K562 (cell line): ENCODE results near the gene NEUROD4. TPM values are rescaled to one million over a fixed set of nuclear protein-coding genes. Genes with fewer than 3 reads are reported as not detected.

Source experiments
- EGR1 ChIP-seq: fragments of 450-650 bp; conservative IDR thresholded peaks from 2 replicates; pipeline ENCODE4 v1.6.1; 2017; ENCODE audit warnings: mild to moderate bottlenecking
- ETV5 ChIP-seq: sonication (generic); formaldehyde crosslinking; IDR thresholded peaks from 2 replicates; pipeline ENCODE4 v1.4.0; 2020; ENCODE audit warnings: low read depth, mild to moderate bottlenecking, missing genetic modification reagents
- LCOR ChIP-seq: sonication (generic); formaldehyde crosslinking; IDR thresholded peaks from 2 replicates; pipeline ENCODE4 v1.8.0; 2022; ENCODE audit warnings: mild to moderate bottlenecking, missing genetic modification reagents
- RBM25 ChIP-seq: fragments of 200-400 bp; formaldehyde crosslinking; IDR thresholded peaks from 2 replicates; pipeline ENCODE4 v1.6.1; 2018; ENCODE audit warnings: low read length, low read depth, moderate library complexity; ENCODE audit not compliant: severe bottlenecking
- ZNF134 ChIP-seq: fragments of 250-450 bp; sonication (Bioruptor Pico); conservative IDR thresholded peaks from 2 replicates; pipeline ENCODE4 v1.4.0; 2020
- ZNF695 ChIP-seq: fragments of 450-650 bp; formaldehyde crosslinking; IDR thresholded peaks from 2 replicates; pipeline ENCODE4 v1.4.0; 2020; ENCODE audit warnings: mild to moderate bottlenecking, moderate library complexity
- polyA plus RNA-seq, 8 experiments: library from polyadenylated mRNA; depleted of rRNA in 4 of 8; stranded (reverse) in 5 of 8; unstranded in 3 of 8; fragments of >200 nt; fragmentation: Nextera tagmentation in 2 of 8; fragmentation: Illumina TruSeq in 1 of 8; extraction: Ambion mirVana in 2 of 8; extraction: Trizol in 1 of 8; gene quantifications; 2 replicates each; pipeline versions ENCODE4 v1.2.1 to v1.2.3, GENCODE V29; 2011 to 2014; ENCODE audit warnings: inconsistent platforms in 1 of 8, missing spikeins in 1 of 8
- total RNA-seq, 7 experiments: library from RNA; depleted of rRNA in 6 of 7; stranded (reverse); fragments of >200 nt in 6 of 7; fragmentation: Illumina TruSeq in 2 of 7; extraction: Trizol in 2 of 7; gene quantifications; 2 replicates each; pipeline versions ENCODE4 v1.2.1 to v1.2.3, GENCODE V29; 2011 to 2021; ENCODE audit warnings: low replicate concordance in 1 of 7
- TF ChIP-seq, protein P1 (sequence below): fragments of 250-450 bp; sonication (Bioruptor Pico); IDR thresholded peaks from 2 replicates; pipeline ENCODE4 v1.5.0; 2021; ENCODE audit warnings: mild to moderate bottlenecking, moderate library complexity
- TF ChIP-seq, protein P2 (sequence below): fragments of 250-450 bp; sonication (Bioruptor Pico); IDR thresholded peaks from 2 replicates; pipeline ENCODE4 v1.8.0; 2021; ENCODE audit warnings: moderate library complexity, mild to moderate bottlenecking, inconsistent platforms

NEUROD4 gene
- total and polyA plus RNA-seq, 9 of the 15 experiments (the other 6 are each of a cell fraction or from before 2014, with no cell fraction given), result not detected

GRCh38 chr12:55057481-55057880 is 37.7 kb downstream of the NEUROD4 start (continued):
- TF ChIP-seq, protein P1, sequence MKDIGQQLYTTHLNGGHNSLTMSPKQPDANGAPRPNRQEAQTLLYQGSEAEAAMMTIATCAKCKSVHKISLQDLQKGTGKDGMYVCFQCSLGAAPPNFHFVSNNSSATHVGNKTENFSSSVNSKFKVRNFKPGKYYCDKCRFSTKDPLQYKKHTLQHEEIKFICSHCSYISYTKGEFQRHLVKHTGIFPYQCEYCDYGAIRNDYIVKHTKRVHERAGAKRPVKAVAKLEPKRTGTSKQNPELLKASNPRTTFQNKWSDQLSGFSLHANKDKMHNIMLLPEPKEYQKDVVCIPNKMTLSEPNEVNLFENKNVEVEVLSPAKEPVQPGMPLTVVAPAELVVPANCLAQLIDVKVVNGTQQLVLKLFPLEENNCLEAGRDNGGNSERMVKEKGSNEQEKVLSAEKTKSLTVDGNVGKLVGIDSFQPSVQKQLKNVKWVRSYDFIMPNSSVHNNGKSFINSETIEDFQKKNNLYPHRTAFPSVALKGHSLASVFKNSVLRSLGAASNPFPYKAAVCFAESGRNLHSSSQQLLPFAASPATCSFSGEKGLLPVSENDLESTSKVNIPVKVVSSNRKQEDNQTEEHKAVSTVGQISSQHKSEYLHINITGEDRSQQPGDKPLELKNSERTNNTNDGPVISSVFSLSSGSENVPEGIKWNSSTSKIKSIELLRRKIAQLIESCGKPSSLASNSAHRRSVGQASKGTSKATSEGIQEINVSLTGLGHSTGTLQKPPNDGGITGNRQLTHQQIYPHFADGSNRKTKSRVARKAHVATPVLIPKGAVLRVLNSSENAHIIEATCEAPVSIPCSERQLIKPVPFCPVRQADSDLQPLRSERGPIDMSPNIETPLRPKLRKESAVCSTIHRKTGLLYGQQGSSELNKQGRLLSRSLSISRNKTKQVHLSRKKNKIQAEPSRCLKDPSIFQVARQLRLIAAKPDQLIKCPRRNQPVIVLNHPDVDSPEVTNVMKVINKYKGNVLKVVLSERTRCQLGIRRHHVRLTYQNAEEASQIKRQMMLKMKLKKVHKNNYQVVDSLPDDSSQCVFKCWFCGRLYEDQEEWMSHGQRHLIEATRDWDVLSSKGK (CRISPR knock-in tag), result no peak
- TF ChIP-seq ZNF134, result no peak
- TF ChIP-seq, protein P2, sequence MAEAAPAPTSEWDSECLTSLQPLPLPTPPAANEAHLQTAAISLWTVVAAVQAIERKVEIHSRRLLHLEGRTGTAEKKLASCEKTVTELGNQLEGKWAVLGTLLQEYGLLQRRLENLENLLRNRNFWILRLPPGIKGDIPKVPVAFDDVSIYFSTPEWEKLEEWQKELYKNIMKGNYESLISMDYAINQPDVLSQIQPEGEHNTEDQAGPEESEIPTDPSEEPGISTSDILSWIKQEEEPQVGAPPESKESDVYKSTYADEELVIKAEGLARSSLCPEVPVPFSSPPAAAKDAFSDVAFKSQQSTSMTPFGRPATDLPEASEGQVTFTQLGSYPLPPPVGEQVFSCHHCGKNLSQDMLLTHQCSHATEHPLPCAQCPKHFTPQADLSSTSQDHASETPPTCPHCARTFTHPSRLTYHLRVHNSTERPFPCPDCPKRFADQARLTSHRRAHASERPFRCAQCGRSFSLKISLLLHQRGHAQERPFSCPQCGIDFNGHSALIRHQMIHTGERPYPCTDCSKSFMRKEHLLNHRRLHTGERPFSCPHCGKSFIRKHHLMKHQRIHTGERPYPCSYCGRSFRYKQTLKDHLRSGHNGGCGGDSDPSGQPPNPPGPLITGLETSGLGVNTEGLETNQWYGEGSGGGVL (CRISPR knock-in tag), result no peak
- TF ChIP-seq LCOR (CRISPR knock-in tag), result no peak
- TF ChIP-seq ETV5 (CRISPR knock-in tag), result no peak
- TF ChIP-seq EGR1, result 0 out of 2 replicates have a peak, but pooled peaks have one; percentile 13
- TF ChIP-seq RBM25, result no peak
- no peak for TF ChIP-seq ZNF695 (CRISPR knock-in tag)
